Stimulated activated CD8-positive, alpha-beta memory T cell treated with anti-CD3 and anti-CD28 coated beads, Interleukin-4, amount 100 ng/mL, for 4 hours (primary cell): ENCODE results near the gene GLB1L2.

Experiments used
- DNase-seq, 2 donors: peaks; one replicate each; pipeline ENCODE4 v3.0.0-alpha.2; 2020; ENCODE audit warnings: low read depth in 2 of 2, low spot score in 1 of 2

The GLB1L2 gene

DNA sequence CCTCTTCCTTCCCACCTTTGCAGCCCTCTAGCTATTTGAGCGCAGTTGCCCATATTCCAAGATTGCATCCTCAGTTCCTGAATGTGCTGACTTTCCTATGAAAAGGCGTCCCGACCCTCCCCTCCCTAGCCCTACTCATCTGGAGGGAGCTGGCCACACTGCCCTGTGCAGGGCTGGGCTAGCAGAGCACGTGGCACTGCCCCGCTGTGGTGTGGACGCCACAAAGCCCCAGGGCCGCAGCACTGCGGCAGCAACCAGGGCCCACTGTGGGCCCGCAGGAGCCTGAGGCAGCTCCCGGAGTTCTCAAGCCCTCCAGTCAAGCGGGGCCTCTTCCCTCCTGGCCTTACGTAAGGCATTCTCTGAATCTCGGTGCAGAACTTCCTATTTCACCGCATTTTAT lies 52.6 kb downstream of the GLB1L2 start:
- DNase-seq, result no peak

GRCh38 chr11:134385171-134385570 lies 53.4 kb downstream of the GLB1L2 start:
- DNase-seq, result no peak

GRCh38 chr11:134385774-134386565 lies 54.2 kb downstream of the GLB1L2 start:
- DNase-seq, result no peak

DNA sequence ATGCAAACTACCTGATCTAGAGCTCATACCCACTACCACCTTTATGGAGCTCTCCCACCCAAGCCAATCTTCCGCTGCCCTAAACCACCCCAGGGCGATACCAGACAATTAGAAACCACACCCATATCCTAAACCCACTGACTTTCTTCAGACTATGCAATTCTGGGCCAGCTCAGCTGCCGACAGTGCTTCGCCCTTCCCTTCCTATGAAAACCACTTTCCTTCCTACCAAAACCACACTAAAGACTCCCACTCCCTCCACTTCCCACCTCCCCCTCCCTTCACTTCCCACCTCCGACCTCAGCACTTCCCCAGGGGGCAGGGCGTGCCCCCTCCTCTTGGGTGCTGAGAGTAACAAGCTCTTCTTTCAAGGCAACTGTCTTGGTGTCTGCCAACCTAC lies 55.2 kb downstream of the GLB1L2 start:
- DNase-seq, result no peak

GRCh38 chr11:134387501-134387900 lies 55.7 kb downstream of the GLB1L2 start:
- DNase-seq, result no peak

GRCh38 chr11:134388590-134388989 lies 56.8 kb downstream of the GLB1L2 start:
- no peak for DNase-seq

DNA sequence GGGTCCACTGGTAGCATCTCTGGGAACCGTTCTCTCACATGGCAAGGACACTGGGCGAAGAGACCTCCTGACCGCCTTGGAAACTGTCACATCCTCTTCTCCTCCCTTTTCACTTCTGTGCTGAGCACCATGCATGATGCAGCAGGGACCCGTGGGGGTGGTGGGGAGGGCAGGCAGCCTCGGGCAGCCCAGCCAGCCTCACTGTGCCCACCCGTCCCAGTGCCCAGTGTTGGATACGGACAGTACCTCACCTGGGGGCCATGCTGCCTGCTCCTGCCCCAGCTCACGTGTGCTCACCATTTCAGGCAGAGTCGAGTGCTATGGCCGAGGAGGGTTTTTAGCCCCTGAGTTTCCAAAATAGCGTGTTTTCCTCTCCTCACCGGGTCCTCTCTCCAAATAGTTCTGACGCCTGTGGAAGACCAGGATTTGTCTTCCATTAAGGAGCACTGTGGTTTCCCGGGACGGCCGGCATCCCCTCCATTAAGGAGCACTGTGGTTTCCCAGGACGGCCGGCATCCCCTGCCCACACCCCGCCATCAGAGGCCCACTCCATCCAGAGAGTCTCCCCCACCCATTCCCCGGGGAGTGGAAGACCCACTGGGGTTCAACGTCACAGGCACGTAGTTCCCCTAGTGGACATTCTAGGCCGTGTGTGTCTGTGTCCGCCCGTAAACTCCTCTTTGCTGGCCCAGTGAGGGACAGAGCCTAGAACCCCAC lies 57.8 kb downstream of the GLB1L2 start:
- DNase-seq, result no peak

DNA sequence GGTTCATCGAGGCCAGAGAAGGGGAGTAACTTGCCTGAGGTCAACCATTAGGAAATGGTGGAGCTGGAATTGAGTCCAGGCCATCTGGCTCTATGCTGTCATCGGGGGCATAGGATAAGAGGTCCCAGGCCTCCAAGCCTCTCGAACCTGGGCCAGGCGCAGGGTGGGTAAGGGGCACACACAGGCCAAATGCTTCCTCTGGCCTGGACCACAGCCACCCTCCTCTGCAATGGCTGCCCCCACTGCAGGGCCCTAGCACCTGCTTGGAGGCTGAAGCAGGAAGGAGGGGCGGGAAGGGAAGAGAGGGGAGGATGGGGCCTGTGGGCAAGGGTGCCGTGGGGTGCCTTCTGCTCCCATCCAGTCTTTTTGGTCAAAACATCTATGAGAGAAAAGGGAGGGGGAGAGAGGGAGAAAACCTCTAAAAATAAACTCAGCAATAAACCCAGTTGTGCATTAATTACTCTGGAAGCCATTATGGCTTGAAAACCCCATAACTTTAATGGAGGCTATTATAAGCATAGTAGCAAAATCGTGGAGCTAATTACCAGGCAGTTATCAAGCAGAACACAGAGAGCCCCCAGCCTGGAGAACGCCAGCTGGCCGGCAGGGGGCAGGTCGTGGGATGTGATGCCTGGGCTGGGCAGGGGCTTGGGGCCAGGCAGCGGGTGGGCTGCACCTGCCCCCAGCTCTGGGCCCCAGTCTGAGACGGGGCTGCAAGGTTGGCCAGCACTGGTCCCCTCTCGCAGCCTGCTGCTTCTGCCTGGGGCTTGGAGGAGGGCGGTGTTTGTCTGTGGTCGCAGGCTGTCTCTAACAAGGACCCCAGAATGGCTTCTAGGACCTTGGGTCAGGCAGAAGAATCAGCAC lies 59.1 kb downstream of the GLB1L2 start:
- no peak for DNase-seq

DNA sequence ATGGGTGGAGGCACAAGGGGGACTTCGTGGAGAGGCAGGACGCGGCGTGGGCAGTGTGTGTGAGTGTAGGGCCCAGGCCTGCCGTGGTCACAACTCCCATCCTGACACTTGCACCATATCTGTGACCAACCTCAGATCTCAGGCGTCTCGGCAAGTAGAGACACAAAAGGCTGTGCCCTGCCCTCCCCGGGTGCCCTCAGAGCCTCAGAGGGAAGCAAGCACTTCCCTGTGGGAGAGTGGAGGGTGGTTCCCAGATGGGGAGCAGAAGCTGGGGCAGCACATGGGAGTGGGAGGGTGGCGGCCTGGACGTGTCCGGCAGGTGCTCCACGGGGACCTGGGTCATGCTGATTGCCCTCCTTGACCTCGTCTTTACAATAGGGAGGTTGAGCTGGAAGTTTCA lies 59.9 kb downstream of the GLB1L2 start:
- DNase-seq, result no peak

GRCh38 chr11:134392953-134393615 lies 61.3 kb downstream of the GLB1L2 start:
- no peak for DNase-seq

GRCh38 chr11:134393638-134394037 lies 61.9 kb downstream of the GLB1L2 start:
- no peak for DNase-seq

DNA sequence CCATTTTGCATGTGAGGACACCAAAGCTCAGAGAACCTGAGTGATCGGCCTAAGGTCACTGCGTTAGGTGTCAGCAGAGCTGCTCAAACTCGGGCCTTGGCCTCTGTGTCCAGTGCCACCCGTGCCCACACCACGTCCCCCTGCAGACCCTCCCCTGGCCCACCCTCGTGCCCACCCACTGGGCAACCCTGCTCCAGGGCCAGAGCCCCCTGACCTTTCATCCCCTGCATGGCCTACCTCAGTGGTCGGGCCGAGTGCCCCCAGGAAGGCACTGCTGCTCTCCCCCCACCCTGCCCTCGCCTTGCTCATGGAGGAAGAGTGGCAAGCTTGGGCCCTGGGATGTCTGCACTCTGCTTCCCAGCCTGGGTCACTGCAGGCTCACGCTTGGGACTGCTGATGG lies 62.5 kb downstream of the GLB1L2 start:
- DNase-seq, result no peak

DNA sequence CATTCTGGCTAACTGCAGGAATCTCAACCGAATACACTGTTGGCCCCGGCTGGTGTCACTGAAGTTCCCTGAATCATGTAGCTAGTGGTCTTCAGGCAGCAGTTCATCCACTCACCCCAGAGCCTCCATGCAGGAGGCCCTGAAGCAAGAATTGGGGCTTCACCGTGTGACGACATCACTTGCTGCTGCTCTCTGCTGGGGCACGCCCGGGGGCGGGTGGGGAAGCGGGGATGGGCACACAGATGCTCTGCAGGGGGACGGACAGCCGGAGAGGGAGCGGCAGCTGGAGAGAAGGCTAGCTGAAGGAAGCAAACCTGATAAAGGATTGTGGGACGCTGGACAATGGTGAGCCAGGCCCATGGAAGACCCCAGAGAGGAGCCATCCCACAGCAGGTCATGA lies 63.2 kb downstream of the GLB1L2 start:
- no peak for DNase-seq

- no peak for DNase-seq
These were observed 65.7 kb downstream of the GLB1L2 start for GRCh38 chr11:134397304-134398078.

DNA sequence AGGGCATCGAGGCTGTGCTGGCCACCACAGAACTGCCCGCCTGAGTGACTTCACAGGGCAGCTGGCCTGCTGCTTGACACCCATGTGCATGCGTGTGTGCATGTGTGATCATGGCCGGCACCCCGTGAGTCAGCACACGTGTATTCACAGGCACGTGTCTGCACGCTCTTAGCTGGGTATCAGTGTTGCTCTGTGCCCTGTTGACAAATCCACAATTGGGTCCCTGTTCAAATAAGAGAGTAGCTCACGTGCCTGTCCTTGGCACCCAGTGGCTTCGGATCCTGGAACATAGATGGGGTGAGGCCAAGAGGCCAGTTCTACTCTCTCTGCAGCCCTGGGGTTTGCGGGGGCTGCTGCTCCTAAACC lies 66.3 kb downstream of the GLB1L2 start:
- no peak for DNase-seq

DNA sequence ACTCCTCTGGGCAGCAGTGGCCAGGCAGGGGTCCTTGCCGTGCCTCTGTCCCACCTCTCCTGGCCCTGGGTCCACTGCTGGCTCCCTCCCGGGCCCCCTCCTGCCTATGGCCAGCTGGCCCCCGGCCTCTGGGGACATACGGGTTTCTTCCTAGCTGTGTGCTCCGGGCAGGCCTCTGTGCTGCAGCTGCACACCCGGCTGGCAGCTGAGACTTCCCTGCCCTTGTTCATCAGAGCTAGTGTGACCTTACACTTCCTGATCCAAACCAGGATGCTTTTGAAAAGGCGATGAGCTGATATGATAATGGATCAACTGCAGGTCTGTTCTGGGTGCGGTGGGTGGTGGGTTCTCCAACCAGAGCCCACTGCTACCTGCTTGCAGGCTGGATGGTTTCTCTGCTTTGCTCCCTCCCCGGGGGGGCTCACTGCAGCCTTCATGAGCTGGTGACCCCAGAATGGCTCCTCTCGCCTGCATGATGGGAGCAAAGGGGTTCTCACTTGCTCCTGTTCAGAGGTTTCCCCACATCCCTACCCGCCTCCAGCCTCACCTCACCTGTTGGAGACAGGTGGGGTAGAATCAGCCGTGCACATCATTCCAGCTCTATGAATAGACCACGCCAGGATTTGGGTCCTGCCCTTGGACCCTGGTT lies 67.0 kb downstream of the GLB1L2 start:
- no peak for DNase-seq

DNA sequence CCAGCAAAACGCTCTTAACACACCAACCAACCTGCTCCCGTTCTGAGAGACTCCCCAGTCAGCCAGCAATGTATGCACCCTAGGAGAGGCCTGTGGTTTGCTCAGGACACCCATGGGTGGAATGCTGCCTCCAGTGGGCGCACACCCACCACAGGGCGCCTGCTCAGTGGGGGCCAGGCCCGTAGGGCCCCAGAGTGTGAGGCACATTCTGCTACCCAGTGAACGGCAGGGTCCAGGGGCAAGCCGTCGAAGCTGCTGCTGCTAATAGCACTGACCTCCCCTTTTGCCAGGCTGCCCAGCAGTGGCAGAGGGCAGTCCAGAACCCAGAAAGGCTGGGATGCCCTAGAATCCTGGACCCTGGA lies 67.5 kb downstream of the GLB1L2 start:
- DNase-seq, result no peak

- no peak for DNase-seq
These were observed 68.2 kb downstream of the GLB1L2 start for GRCh38 chr11:134399996-134400395.

GRCh38 chr11:134401825-134402809 lies 70.3 kb downstream of the GLB1L2 start:
- no peak for DNase-seq
